CD4-positive, alpha-beta T cell treated with Interleukin-6 at 100 ng/mL for 8 hours (primary cell): ENCODE results near the gene GZMH.
"Not testable (repeated sequence)": the region's sequence is repeated elsewhere in the genome, so short reads cannot be mapped to it uniquely, and the experiment has no call there.

Source experiments
- DNase-seq: peaks from one replicate; pipeline ENCODE4 v3.0.0-alpha.2; 2020; ENCODE audit warnings: mixed read lengths, low spot score

The GZMH gene

GRCh38 chr14:24609655-24610344, at the start of gene GZMH:
Gene GZMH (minus strand): TSS chr14:24609685. CDS start chr14:24609613, 72 bp downstream.
- DNase-seq: no peak

GRCh38 chr14:24648361-24648760, 38.9 kb upstream of the GZMH start:
- not testable (repeated sequence) for DNase-seq

GRCh38 chr14:24639905-24640304, 30.4 kb upstream of the GZMH start:
- DNase-seq: no peak

GRCh38 chr14:24639270-24639669, 29.8 kb upstream of the GZMH start:
- DNase-seq: no peak

- DNase-seq: no peak
These were observed 24.7 kb upstream of the GZMH start, which contains the start of gene GZMB for GRCh38 chr14:24634158-24634557. Gene GZMB (minus strand): TSS chr14:24634190. CDS start chr14:24634160, 30 bp downstream.

GRCh38 chr14:24633353-24633752, 23.9 kb upstream of the GZMH start:
- no peak for DNase-seq

- no peak for DNase-seq
These were observed 23.3 kb upstream of the GZMH start for GRCh38 chr14:24632761-24633160.

- DNase-seq: no peak
These were observed 22.9 kb upstream of the GZMH start for GRCh38 chr14:24632336-24632735.

GRCh38 chr14:24631749-24632335, 22.4 kb upstream of the GZMH start:
- no peak for DNase-seq

- DNase-seq: no peak
These were observed 21.5 kb upstream of the GZMH start for GRCh38 chr14:24630872-24631477.

GRCh38 chr14:24630087-24630871, 20.8 kb upstream of the GZMH start:
- no peak for DNase-seq

GRCh38 chr14:24629521-24629920, 20.0 kb upstream of the GZMH start:
- no peak for DNase-seq

- DNase-seq: no peak
These were observed 4.3 kb upstream of the GZMH start for GRCh38 chr14:24613747-24614146.

GRCh38 chr14:24613241-24613640, 3.8 kb upstream of the GZMH start:
- no peak for DNase-seq

GRCh38 chr14:24612196-24612595, 2.7 kb upstream of the GZMH start:
- no peak for DNase-seq

GRCh38 chr14:24607635-24608514, 1.6 kb downstream of the GZMH start:
- DNase-seq: no peak

GRCh38 chr14:24607081-24607480, 2.4 kb downstream of the GZMH start:
- DNase-seq: no peak

- DNase-seq: no peak
These were observed 3.2 kb downstream of the GZMH start for GRCh38 chr14:24606297-24606696.

GRCh38 chr14:24605435-24606190, 3.9 kb downstream of the GZMH start:
- DNase-seq: peak; percentile 58

GRCh38 chr14:24597403-24597802, 12.1 kb downstream of the GZMH start:
- DNase-seq: no peak
